GM12891 (cell line): ENCODE data around the gene TCTN2.

Experiments used
- POLR2A ChIP-seq: IDR thresholded peaks from 2 replicates; pipeline ENCODE4 v1.6.1; 2011; ENCODE audit warnings: low read depth, low read length, control low read depth
- POLR2AphosphoS5 ChIP-seq: IDR thresholded peaks from 2 replicates; pipeline ENCODE4 v1.6.1; 2011; ENCODE audit warnings: low read depth, low read length, control low read depth

GRCh38 chr12:123731596-123731995, 60.7 kb downstream of the TCTN2 start:
- TF ChIP-seq POLR2AphosphoS5, result no peak
- no peak for TF ChIP-seq POLR2A
